Measurements from ENCODE around the gene TMEM132D.

Gene TMEM132D

GRCh38 chr12:129727100-129727499 lies 176.7 kb downstream of the TMEM132D start:
- TF ChIP-seq JUND (IDR thresholded peaks at IDR 0.05; ENCODE audit: low read depth), result no peak
- in situ Hi-C loops (cut with HindIII; ENCODE audit: low pct_unique_long_range_greater_than_20kb, low sequenced_read_pairs), result no loop called here
- DNase-seq (ENCODE audit: low read depth in 1 of 2, low spot score in 1 of 2), result no peak

- TF ChIP-seq JUND (IDR thresholded peaks at IDR 0.05; ENCODE audit: low read depth), result no peak
- in situ Hi-C loops (cut with HindIII; ENCODE audit: low pct_unique_long_range_greater_than_20kb, low sequenced_read_pairs), result no loop called here
These were observed 180.6 kb downstream of the TMEM132D start for GRCh38 chr12:129723260-129723659.

GRCh38 chr12:129720618-129721017 lies 183.2 kb downstream of the TMEM132D start:
- no peak for DNase-seq (ENCODE audit: low read depth in 1 of 2, low spot score in 1 of 2)
- no peak for TF ChIP-seq JUND (IDR thresholded peaks at IDR 0.05; ENCODE audit: low read depth)
- in situ Hi-C loops (cut with HindIII; ENCODE audit: low pct_unique_long_range_greater_than_20kb, low sequenced_read_pairs), result no loop called here

More at GRCh38 chr12:129723260-129723659, 180.6 kb downstream of the TMEM132D start:
- DNase-seq (ENCODE audit: low read depth in 1 of 2, low spot score in 1 of 2), result no peak

GRCh38 chr12:129719416-129719815 lies 184.4 kb downstream of the TMEM132D start:
- DNase-seq (ENCODE audit: low read depth in 1 of 2, low spot score in 1 of 2), result no peak
- in situ Hi-C loops (cut with HindIII; ENCODE audit: low pct_unique_long_range_greater_than_20kb, low sequenced_read_pairs), result no loop called here
- TF ChIP-seq JUND (IDR thresholded peaks at IDR 0.05; ENCODE audit: low read depth), result no peak

- no peak for DNase-seq (ENCODE audit: low read depth in 1 of 2, low spot score in 1 of 2)
- no peak for TF ChIP-seq JUND (IDR thresholded peaks at IDR 0.05; ENCODE audit: low read depth)
- in situ Hi-C loops (cut with HindIII; ENCODE audit: low pct_unique_long_range_greater_than_20kb, low sequenced_read_pairs), result no loop called here
These were observed 186.4 kb downstream of the TMEM132D start for GRCh38 chr12:129717438-129717837.

- no peak for TF ChIP-seq JUND (IDR thresholded peaks at IDR 0.05; ENCODE audit: low read depth)
- no peak for DNase-seq (ENCODE audit: low read depth in 1 of 2, low spot score in 1 of 2)
- in situ Hi-C loops (cut with HindIII; ENCODE audit: low pct_unique_long_range_greater_than_20kb, low sequenced_read_pairs), result no loop called here
These were observed 187.0 kb downstream of the TMEM132D start for GRCh38 chr12:129716825-129717224.

GRCh38 chr12:129706716-129707115 lies 197.1 kb downstream of the TMEM132D start:
- in situ Hi-C loops (cut with HindIII; ENCODE audit: low pct_unique_long_range_greater_than_20kb, low sequenced_read_pairs), result no loop called here
- no peak for DNase-seq (ENCODE audit: low read depth in 1 of 2, low spot score in 1 of 2)
- TF ChIP-seq JUND (IDR thresholded peaks at IDR 0.05; ENCODE audit: low read depth), result no peak

GRCh38 chr12:129704232-129704830 lies 199.5 kb downstream of the TMEM132D start:
- TF ChIP-seq JUND (IDR thresholded peaks at IDR 0.05; ENCODE audit: low read depth), result no peak
- in situ Hi-C loops (cut with HindIII; ENCODE audit: low pct_unique_long_range_greater_than_20kb, low sequenced_read_pairs), result no loop called here
- DNase-seq (ENCODE audit: low read depth in 1 of 2, low spot score in 1 of 2), result no peak

GRCh38 chr12:129701631-129702101 lies 202.2 kb downstream of the TMEM132D start:
- DNase-seq (ENCODE audit: low read depth in 1 of 2, low spot score in 1 of 2), result no peak
- in situ Hi-C loops (cut with HindIII; ENCODE audit: low pct_unique_long_range_greater_than_20kb, low sequenced_read_pairs), result no loop called here
- no peak for TF ChIP-seq JUND (IDR thresholded peaks at IDR 0.05; ENCODE audit: low read depth)

- DNase-seq (ENCODE audit: low read depth in 1 of 2, low spot score in 1 of 2), result no peak
- TF ChIP-seq JUND (IDR thresholded peaks at IDR 0.05; ENCODE audit: low read depth), result no peak
These were observed 203.8 kb downstream of the TMEM132D start for GRCh38 chr12:129700036-129700435.

GRCh38 chr12:129696926-129697325 lies 206.9 kb downstream of the TMEM132D start:
- in situ Hi-C loops (cut with HindIII; ENCODE audit: low pct_unique_long_range_greater_than_20kb, low sequenced_read_pairs), result no loop called here
- no peak for TF ChIP-seq JUND (IDR thresholded peaks at IDR 0.05; ENCODE audit: low read depth)
- no peak for DNase-seq (ENCODE audit: low read depth in 1 of 2, low spot score in 1 of 2)

More at GRCh38 chr12:129700036-129700435, 203.8 kb downstream of the TMEM132D start:
- in situ Hi-C loops (cut with HindIII; ENCODE audit: low pct_unique_long_range_greater_than_20kb, low sequenced_read_pairs), result no loop called here

- no peak for DNase-seq (ENCODE audit: low read depth in 1 of 2, low spot score in 1 of 2)
- TF ChIP-seq JUND (IDR thresholded peaks at IDR 0.05; ENCODE audit: low read depth), result no peak
- in situ Hi-C loops (cut with HindIII; ENCODE audit: low pct_unique_long_range_greater_than_20kb, low sequenced_read_pairs), result no loop called here
These were observed 207.4 kb downstream of the TMEM132D start for GRCh38 chr12:129696405-129696804.

- TF ChIP-seq JUND (IDR thresholded peaks at IDR 0.05; ENCODE audit: low read depth), result no peak
- in situ Hi-C loops (cut with HindIII; ENCODE audit: low pct_unique_long_range_greater_than_20kb, low sequenced_read_pairs), result no loop called here
- DNase-seq (ENCODE audit: low read depth in 1 of 2, low spot score in 1 of 2), result no peak
These were observed 210.1 kb downstream of the TMEM132D start for GRCh38 chr12:129693731-129694130.

- TF ChIP-seq JUND (IDR thresholded peaks at IDR 0.05; ENCODE audit: low read depth), result no peak
- DNase-seq (ENCODE audit: low read depth in 1 of 2, low spot score in 1 of 2), result no peak
- in situ Hi-C loops (cut with HindIII; ENCODE audit: low pct_unique_long_range_greater_than_20kb, low sequenced_read_pairs), result no loop called here
These were observed 216.1 kb downstream of the TMEM132D start for GRCh38 chr12:129687731-129688130.

Data from T47D (cell line).